ENCODE measurements around the gene RRP7A. TPM values are rescaled to one million over a fixed set of nuclear protein-coding genes. Genes with fewer than 3 reads are reported as not detected.
"Not testable (repeated sequence)": the region's sequence is repeated elsewhere in the genome, so short reads cannot be mapped to it uniquely, and the experiment has no call there.

RRP7A gene
- total RNA-seq, 1 experiment from 2014 or later: 50.8 TPM

DNA sequence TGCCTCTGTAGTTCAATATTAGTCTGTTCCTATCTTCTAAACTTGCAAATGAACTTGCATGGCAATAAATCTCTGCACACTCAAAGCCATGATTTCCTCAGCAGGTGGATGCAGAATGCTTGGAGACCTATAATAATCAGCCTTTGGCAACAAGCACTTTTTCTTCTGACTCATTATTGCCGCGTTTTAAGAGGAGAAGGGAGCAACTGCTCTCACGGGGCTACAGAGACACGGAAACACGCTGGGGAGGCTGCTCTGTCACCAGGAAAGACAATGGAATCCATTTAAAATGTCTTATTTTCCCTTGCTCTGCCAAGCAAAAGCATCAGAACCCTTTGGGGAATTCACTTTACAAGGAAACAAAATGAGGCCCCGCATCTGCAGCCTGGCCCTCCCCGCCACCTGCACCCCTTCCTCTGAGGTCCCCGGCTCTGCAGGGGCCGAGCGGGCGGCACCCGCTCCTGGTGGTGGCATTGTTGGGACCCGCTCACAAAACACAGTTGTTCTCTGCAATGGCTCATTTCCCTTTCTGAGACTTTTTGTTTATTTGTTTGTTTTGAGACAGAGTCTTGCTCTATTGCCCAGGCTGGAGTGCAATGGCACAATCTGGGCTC is 35.9 kb downstream of the RRP7A start:
- H3K27me3 ChIP-seq (ENCODE audit: insufficient read depth, low read length); BruUV-seq (replicated peaks); H2AFZ ChIP-seq (ENCODE audit: low read depth, low read length, poor library complexity, severe bottlenecking); CTCF ChIA-PET; H3K9ac ChIP-seq (ENCODE audit: low read length); DNase-seq (ENCODE audit: low read depth, low spot score); H3K79me2 ChIP-seq (ENCODE audit: insufficient read depth, low read length); H3K27ac ChIP-seq (ENCODE audit: low read depth, low read length); H3K36me3 ChIP-seq (ENCODE audit: control insufficient read depth in 1 of 2, insufficient read depth in 2 of 2, low read length in 2 of 2); ATAC-seq; intact Hi-C loops (cut with micrococcal nuclease); POLR2A ChIA-PET; H3K4me2 ChIP-seq (ENCODE audit: low read length); H4K20me1 ChIP-seq (ENCODE audit: insufficient read depth); H3K9me3 ChIP-seq (ENCODE audit: control insufficient read depth in 1 of 2, insufficient read depth in 1 of 2, low read depth in 1 of 2, low read length in 2 of 2); H3K9me2 ChIP-seq (ENCODE audit: insufficient read depth); H3K4me3 ChIP-seq (replicated peaks in 1 of 2; ENCODE audit: low read depth in 1 of 2, low read length in 2 of 2); H3K4me1 ChIP-seq (ENCODE audit: control insufficient read depth in 1 of 2, insufficient read depth in 2 of 2, low read length in 2 of 2): not testable (repeated sequence)
- RAD21 ChIA-PET (ENCODE audit: low non-redundant PET in 1 of 2, low total read pairs in 2 of 2, uncharacterized antibody in 2 of 2, unreplicated experiment in 2 of 2): interaction anchor here in 1 of 2 experiments (0.6 kb wide), 1 partner anchor 26 kb away, joined by 3 read pairs; no protein-coding TSS in a partner anchor

- no peak overlapping the region for H3K4me3 ChIP-seq (replicated peaks in 1 of 2; ENCODE audit: low read depth in 1 of 2, low read length in 2 of 2)
- H3K4me1 ChIP-seq (ENCODE audit: control insufficient read depth in 1 of 2, insufficient read depth in 2 of 2, low read length in 2 of 2): no peaks in the 10 kb centered on the region
- DNase-seq (ENCODE audit: low read depth, low spot score) (no peak), ATAC-seq (no peak)
- H4K20me1 ChIP-seq (ENCODE audit: insufficient read depth): no peaks in the 10 kb centered on the region
- no peaks in the 10 kb centered on the region for H3K9me2 ChIP-seq (ENCODE audit: insufficient read depth)
- no TSS peak for BruUV-seq (replicated peaks)
- H3K9me3 ChIP-seq (ENCODE audit: control insufficient read depth in 1 of 2, insufficient read depth in 1 of 2, low read depth in 1 of 2, low read length in 2 of 2): no peaks in the 10 kb centered on the region
- TF ChIP-seq ZBTB33 (IDR thresholded peaks at IDR 0.05; ENCODE audit: extremely low read depth, insufficient replicate concordance, low read length): no peak
- ChIA-PET POLR2A (no interaction called here), RAD21 (ENCODE audit: low non-redundant PET in 1 of 2, low total read pairs in 2 of 2, uncharacterized antibody in 2 of 2, unreplicated experiment in 2 of 2) (no interaction called here), CTCF (no interaction called here)
- intact Hi-C loops (cut with micrococcal nuclease): no loop called here
- no peak overlapping the region for H3K4me2 ChIP-seq (ENCODE audit: low read length)
- no peaks in the 10 kb centered on the region for H3K79me2 ChIP-seq (ENCODE audit: insufficient read depth, low read length)
- no peak overlapping the region for H2AFZ ChIP-seq (ENCODE audit: low read depth, low read length, poor library complexity, severe bottlenecking)
- no peak overlapping the region for H3K27ac ChIP-seq (ENCODE audit: low read depth, low read length)
- no peak overlapping the region for H3K9ac ChIP-seq (ENCODE audit: low read length)
- H3K27me3 ChIP-seq (ENCODE audit: insufficient read depth, low read length): peaks cover 5% of the 10 kb centered on the region; the same call in 1 of the 2 replicates
- no peaks in the 10 kb centered on the region for H3K36me3 ChIP-seq (ENCODE audit: control insufficient read depth in 1 of 2, insufficient read depth in 2 of 2, low read length in 2 of 2)
These were observed 44.5 kb downstream of the RRP7A start for GRCh38 chr22:42475122-42475521.

Data from HCT116 (cell line).